Liver (tissue), 3 donors: ENCODE results near the gene ST3GAL2.

ENCODE experiments used
- ATF3 ChIP-seq: IDR thresholded peaks from 2 replicates; pipeline ENCODE4 v1.6.1; 2016; ENCODE audit warnings: antibody characterized with exemption
- CTCF ChIP-seq: fragments of 150-350 bp; IDR thresholded peaks from 2 replicates; pipeline ENCODE4 v1.5.1; 2017; ENCODE audit warnings: improper control_type of control experiment, low read depth, low read length; ENCODE audit not compliant: missing input control
- SP1 ChIP-seq: IDR thresholded peaks from 2 replicates; pipeline ENCODE4 v1.6.1; 2018; ENCODE audit warnings: antibody characterized with exemption, mild to moderate bottlenecking
- donor health status: healthy.
- donor health status: healthy.

- TF ChIP-seq CTCF (no peak), ATF3 (no peak), SP1 (no peak)
Observed at GRCh38 chr16:70453117-70453891, 14.4 kb upstream of the ST3GAL2 start.
